HG03097 (cell line): ENCODE data around the gene LGALS8.
A peak's percentile ranks its signal among the peaks of the same experiment; 100 is the strongest.
"Not testable (repeated sequence)": the region's sequence is repeated elsewhere in the genome, so short reads cannot be mapped to it uniquely, and the experiment has no call there.

Experiments used
- ATAC-seq: cut with Tn5 transposase; IDR thresholded peaks from one replicate; pipeline ENCODE4 v1.9.1; 2021; ENCODE audit not compliant: unreplicated experiment, low FRiP score

LGALS8 gene

DNA sequence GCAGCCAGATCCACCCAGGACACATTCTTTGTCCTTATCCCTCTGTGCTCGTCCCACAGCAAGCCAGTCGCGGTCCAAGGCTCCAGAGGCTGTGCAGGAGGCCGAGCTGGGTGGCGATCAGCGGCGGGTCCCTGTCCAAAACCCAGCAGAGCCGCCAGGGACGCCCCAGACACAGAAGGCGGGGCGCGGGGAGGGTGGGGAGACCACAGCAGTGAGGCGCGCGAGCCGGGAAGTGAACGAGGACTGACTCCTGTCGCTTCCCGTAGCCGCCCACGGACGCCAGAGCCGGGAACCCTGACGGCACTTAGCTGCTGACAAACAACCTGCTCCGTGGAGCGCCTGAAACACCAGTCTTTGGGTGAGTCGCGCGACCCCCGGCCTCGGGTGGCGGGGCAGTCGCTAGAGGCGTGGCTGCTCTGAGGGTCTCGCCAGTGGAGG, at the start of gene LGALS8:
Gene LGALS8 (plus strand): TSS at position 279 of the 438 bp plus-strand sequence. CDS start 2,089 bp downstream, outside the sequence.
- peak; percentile 45 for ATAC-seq

DNA sequence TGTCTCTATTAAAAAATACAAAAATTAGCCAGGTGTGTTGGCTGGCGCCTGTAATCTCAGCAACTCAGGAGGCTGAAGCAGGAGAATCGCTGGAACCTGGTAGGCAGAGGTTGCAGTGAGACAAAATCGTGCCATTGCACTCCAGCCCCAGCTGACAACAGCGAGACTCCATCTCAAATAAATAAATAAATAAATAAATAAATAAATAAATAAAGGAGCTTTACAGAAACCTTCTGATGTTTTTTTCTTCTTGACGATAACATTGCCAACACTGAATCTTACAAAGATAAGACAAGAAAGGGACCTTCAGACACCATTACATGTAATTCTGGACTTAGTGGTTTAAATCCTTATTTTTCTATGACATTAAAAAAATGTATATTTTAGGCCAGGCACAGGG, 47.8 kb upstream of the LGALS8 start:
- no peak for ATAC-seq

DNA sequence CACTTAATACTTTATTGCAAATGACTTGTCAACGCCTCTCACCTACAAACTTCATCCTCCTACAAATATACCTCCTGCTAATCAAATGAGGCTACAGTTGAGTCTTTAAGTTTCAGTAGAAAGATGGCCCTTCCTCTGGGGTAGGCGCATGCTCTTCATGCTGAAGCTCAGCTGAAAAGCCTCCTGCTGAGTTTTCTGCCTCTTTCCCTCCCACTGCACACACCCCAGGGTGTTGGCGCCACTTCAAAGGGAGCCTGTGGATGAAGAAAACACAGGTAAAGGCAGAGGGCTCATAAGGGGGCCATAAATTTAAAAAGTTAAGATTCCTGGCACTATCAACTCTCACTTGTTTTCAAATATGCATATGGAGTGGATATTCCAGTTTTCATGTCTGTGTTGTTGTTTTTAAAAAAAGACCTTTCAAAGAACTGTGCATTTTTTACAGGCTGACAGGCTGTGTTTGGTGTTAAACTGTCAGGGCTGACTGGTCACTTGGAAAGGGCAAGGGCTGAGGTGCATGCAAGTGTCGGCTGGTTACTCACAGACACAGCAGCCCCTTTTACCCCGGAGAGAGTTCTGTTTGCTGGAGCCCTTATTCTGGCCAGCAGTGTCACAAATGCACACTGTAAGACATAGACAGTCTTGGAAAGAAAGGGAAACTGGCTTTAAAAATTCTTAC, 42.9 kb upstream of the LGALS8 start:
- no peak for ATAC-seq

DNA sequence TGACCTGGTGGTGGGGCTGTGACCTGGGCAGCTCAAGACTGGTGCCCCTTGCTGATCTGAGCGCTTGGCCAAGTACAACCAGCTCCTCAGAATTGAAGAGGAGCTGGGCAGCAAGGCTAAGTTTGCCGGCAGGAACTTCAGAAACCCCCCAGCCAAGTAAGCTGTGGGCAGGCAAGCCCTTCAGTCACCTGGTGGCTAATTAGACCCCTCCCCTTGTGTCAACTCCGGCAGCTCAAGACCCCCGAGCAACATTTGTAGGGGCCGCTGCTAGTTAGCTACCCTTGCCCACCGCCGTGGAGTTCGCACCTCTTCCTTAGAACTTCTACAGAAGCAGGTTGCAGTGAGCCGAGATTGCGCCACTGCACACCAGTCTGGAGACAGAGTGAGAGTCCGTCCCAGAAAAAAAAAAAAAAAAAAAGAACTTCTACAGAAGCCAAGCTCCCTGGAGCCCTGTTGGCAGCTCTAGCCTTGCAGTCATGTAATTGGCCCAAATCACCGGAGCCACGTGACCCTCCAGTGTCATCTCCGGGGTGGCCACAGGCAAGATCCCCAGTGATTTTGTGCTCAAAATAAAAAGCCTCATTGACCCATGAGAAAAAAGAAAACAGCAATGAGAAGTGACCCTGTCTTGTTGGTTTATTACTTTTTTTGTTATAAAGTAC, 39.3 kb upstream of the LGALS8 start:
- ATAC-seq: no peak

DNA sequence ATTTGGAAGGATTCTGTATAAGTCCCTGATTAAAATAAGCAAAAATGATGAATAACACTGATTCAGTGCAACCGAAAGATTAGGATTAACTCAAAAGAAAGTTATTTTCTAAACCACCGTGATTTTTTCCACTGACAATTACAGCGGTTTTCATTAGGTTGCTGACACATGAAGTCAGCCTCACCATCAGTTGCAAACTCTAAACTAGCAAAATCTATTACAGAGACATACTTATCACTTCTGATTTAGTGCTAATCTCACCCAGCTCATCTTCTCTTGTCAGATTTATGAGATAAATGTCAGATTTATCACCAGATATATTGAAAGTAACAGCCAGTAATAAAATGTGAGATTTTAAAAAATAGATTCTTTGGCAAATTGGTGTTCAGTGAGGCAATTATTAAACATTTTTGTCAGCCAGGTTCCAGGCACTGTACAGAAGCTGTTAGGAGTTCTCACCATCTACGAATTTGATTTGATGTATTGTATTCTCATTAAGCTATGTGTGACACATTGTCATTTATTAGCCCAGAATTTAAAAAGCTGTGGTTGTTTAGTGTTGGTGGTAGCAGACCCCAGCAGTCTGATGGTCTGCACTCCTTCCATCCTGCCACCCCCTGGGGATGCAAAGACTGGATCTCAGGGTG, 37.3 kb upstream of the LGALS8 start:
- ATAC-seq: no peak

DNA sequence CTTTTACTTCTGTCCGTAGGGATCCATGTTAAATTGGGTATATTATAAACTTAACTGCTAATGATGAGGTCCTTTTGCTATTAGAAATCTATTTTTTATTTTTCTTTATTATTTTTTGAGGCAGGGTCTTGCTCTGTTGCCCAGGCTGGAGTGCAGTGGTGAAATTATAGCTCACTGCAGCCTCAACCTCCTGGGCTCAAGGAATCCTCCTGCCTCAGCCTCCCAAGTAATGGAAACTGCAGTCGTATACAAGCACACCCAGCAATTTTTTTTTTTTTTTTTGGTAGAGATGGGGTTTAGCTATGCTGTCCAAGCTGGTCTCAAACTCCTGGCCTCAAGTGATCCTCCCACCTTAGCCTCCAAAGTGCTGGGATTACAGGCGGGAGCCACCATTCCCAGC, 34.6 kb upstream of the LGALS8 start:
- not testable (repeated sequence) for ATAC-seq

DNA sequence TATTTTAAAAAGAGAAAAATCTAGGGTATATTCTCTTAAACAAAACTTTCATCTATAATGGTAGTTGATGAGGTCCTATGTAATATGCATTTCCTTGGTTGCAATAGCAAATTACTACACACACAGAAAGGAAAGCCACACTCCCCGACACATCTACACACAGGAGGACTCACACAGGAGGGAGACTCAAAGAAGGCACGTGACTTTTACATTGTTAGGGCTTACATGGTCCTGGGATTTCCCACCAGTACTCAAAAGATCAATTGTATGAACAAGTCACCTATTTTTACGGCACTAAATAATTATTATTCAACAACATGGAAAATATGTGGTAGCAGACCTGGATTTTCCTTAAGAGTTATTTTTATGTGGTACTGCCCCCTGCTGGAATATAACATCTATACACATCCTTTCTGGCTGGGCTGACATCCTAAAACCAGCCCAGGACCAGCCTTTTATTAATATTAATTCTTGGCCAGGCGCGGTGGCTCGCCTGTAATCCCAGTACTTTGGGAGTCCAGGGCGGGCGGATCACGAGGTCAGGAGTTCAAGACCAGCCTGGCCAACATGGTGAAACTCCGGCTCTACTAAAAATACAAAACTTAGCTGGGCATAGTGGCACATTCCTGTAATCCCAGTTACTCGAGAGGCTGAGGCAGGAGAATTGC, 33.9 kb upstream of the LGALS8 start:
- ATAC-seq: no peak

DNA sequence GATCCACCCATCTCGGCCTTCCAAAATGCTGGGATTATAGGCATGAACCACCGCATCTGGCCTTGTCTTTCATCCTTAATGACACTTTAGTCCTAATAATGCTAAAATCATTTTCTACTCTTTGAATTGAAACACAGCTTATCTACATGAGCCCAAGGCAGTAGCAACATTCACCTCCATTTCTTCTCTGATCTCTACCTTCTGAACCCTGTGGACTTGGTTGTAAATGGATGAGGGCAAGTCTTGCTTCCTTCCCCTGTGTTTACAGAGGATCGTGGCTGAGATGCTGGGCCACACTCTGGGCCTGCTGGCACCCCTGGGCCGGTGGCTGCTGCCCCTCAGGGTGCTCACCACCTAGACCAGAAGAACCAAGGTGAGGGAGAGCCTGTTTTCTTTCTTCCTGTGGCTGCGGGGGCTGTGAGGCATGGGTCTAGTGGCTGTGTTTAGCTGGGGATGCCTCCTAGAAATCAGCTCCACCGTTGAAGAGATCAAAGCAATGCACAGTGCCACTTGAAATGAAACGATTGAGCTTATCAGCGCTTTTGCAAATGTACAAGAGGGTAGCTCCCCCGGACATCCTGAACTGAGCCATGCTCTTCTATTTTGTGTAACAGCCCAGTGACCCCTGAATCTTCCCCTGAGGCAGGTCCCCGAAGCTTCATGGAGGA, 32.2 kb upstream of the LGALS8 start:
- ATAC-seq: no peak

DNA sequence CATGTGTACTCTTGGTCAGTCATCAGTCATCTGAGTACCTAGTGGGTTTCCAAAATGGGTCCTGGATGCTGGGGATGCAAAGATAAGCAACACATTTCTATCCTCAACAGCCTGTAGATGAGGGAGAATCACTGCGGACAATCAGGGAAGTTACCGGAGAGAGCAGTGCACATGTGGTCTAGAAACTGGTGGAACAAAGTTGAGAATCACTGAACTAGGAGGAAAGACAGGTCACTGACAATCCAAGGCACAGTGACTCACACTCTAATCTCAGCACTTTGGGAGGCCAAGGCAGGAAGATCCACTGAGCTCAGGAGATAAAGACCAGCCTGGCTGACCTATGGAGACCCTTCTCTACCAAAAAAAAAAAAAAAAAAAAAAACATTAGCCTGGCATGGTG, 31.4 kb upstream of the LGALS8 start:
- no peak for ATAC-seq

DNA sequence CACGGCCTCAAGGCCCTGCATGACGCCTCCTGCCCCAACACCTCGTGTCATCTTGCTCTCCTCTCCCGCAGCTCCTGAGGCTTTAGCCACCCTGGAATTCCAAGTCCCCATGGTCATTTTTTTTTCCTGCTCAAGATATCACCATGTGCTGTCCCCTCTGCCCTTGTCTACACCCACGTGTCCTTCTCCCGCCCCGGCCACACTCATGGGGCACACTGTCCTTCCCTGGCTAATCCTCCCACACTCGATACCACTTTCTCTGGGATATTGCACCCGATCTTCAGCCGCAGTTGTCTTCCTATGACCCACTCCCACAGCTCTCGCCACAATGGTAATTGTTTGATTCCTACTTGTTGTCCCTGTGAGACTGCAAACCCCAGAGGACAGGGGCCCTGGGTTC, 29.7 kb upstream of the LGALS8 start:
- no peak for ATAC-seq

DNA sequence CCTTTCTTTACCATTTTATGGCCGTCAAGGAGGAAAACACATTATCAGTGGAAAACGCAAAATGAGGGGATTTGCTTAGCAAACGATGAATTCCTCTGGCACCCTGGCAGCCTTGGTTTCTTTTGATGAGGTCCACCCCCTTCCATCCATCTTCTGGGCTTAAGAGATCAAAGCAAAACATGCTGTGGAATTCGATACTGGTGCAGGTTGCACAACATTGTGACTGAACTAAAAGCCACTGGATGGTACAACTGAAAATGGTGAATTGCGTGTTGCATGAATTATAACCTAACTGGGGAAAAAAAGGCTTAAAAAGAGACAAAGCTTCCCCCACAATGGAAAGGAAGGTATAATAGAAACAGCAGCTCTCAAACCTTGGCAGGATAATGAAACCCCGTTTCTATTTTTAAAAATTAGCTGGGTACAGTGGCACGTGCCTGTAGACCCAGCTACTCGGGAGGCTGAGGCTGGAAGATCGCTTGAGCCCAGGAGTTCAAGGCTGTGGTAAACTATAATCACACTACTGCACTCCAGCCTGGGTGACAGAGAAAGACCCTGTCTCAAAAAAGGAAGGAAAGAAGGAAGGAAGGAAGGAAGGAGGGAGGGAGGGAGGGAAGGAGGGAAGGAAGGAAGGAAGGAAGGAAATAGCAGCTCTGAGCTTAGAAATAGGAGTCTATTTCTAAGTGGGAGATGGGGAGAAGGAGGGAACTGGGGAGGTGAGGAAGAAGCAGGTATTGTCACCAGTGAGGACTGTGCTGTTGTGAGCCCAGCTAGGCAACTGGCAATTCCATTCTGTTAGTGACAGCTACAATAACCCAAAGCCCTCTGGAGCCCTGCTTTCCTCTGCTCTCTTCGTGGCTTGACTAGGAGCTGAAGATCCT, 29.0 kb upstream of the LGALS8 start:
- no peak for ATAC-seq

DNA sequence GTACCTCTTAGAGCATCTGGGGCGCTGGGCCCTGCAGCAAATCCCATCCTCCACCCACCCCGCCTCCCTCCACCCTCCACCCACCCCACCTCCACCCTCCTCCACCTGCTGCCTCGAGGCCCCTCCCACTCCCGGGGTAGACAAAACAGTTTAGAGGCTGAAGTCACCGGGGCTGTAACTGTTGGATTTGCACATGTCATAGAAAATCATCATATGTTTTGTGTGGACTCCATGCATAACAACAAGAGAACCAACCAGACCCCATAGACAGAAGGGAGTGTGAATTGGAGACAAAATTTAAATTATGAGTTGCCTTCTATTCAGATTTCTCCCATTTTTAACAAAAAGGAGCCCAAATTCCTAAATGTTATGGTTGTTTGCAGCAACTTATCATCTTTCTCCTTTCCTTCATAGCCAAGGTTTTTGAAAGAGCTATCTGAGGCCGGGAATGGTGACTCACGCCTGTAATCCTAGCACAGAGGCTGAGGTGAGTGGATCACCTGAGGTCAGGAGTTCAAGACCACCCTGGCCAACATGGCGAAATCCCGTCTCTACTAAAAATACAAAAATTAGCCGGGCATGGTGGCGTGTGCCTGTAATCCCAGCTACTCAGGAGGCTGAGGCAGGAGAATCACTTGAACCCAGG, 28.2 kb upstream of the LGALS8 start:
- ATAC-seq: no peak

DNA sequence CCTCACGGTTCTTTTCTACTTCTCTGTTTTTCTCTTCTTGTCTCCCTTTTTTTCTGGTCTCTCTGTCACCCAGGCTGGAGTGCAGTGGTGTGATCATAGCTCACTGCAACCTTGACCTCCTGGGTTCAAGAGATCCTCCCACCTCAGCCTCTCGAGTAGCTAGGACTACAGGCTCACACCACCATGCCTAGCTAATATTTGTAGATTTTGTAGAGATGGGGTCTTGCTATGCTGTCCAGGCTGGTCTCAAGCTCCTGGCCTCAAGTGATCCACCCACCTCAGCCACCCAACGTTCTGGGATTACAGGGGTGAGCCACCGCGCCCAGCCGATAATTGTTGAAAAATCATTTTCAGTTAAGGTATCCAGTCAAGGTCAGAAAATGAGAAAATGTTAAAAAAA, 25.9 kb upstream of the LGALS8 start:
- ATAC-seq: no peak

DNA sequence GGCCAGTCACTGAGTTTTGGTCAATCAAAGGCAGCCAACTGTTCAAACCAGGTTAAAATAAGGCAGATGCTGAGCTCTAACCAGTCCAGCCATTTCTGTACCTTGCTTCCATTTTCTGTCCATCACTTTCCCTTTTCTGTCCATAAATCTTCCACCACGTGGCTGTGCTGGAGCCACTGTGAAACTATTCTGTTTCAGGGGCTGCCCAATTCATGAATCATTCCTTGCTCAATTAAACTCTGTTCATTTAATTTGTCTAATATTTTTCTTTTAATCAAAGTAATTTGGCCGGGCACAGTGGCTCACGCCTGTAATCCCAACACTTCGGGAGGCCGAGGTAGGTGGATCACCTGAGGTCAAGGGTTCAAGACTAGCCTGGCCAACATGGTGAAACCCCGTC, 22.7 kb upstream of the LGALS8 start:
- no peak for ATAC-seq

DNA sequence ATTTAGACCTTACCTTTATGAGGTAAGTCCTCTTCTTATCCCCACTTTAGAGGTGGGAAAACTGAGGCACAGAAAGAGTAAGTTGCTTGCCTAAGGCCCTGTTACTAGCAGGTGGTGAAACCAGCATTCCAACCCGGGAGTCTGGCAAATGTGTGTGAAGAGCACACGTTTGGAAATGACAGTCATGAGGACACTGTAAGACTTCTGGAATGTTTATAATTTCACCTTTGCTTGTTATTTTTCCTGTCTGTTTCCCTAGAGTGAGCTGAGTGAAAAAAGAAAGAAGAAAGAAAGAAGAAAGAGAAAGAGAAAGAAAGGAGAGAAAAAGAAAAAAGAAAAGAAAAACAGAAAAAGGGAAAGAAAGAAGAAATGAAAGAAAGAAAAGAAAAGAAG, 21.2 kb upstream of the LGALS8 start:
- no peak for ATAC-seq

DNA sequence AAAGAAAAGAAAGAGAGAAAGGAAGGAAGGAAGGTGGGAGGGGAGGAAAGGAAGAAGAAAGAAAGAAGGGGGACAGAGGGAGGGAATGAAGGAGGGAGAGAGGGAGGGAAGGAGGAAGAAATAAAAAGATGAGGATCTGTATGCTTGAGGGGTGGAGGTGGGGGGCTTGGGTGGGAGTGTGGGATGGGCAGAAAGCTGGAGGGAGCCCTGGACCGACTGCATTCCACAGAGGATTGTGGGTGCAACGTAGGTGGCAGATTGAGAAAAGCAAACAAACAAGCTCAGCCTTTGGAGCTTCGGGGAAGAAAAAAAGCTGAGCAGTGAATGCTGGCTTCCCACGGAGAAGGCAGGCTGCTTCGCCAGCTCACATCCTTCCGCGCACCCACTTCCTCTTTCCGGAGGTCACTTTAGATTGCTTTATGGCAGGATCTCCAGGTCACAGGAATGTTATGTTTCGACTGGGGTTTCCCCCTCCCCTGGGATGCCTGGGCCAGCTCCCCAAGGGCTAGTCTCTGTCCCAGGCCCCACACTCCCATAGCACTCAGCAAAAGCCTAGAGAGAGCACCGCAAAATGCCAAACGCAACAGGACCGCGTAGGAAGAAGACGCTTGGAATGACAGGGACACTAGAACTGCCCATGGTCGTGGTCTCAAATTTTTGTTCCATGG, 20.7 kb upstream of the LGALS8 start:
- ATAC-seq: no peak

DNA sequence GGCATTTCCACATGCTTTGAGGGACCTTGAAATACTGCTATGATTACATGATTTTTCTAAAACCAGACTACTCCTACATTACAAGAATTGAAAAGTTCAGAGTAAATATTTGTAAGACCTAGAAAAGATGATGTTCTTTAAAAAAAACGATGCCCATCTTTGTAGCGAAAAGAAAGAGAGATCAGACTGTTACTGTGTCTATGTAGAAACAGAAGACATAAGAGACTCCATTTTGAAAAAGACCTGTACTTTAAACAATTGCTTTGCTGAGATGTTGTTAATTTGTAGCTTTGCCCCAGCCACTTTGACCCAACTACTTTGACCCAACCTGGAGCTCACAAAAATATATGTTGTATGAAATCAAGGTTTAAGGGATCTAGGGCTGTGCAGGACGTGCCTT, 19.4 kb upstream of the LGALS8 start:
- ATAC-seq: not testable (repeated sequence)

DNA sequence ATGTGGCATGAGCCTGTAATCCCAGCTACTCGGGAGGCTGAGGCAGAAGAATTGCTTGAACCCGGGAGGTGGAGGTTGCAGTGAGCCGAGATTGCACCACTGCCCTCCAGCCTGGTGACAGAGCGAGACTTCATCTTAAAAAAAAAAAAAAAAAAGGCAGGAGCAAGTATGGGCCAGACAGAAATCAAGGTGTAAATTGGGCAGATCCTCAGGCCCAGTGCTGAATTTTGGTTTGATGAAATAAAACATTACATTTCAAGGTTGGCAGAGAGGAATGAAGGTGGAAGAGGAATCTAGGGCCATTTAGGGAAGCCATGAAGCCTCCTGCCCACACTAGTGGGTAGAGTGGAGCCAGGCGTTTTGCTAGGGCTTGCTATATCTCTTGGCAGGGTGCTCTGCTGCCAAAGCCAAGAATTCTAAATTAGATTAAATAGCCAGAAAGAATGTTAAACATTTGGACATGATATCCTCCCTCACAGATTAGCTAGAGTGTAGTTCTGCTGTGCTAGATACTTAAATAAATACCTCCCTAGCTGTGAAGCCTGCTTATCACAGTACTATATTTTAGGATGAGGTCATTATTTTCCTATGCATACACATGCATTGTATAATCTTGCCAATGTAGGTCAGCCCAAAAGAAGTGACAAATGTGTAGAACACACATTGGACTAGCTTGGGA, 16.6 kb upstream of the LGALS8 start:
- ATAC-seq: no peak
